ENCODE measurements around the gene ZBTB32.
A peak's percentile ranks its signal among the peaks of the same experiment; 100 is the strongest.

Gene ZBTB32

GRCh38 chr19:35744430-35745327, 40.3 kb downstream of the ZBTB32 start (continued):
- TF ChIP-seq ZNF175 (tag by site-specific recombination; IDR thresholded peaks at IDR 0.05) (no peak), ZBTB11 (tag by site-specific recombination; conservative IDR thresholded peaks at IDR 0.05; ENCODE audit: low read depth) (peak; percentile 74), ZNF398 (tag by site-specific recombination; IDR thresholded peaks at IDR 0.05) (no peak), ZNF560 (tag by site-specific recombination; IDR thresholded peaks at IDR 0.05; ENCODE audit: borderline replicate concordance) (no peak), ZNF654 (tag by site-specific recombination; IDR thresholded peaks at IDR 0.05; ENCODE audit: low read depth) (no peak), KLF8 (tag by site-specific recombination; IDR thresholded peaks at IDR 0.05) (peak; percentile 67), ATF2 (tag by site-specific recombination; IDR thresholded peaks at IDR 0.05; ENCODE audit: low read depth) (no peak), IKZF3 (tag by site-specific recombination; IDR thresholded peaks at IDR 0.05) (peak; percentile 83), ZEB2 (tag by site-specific recombination; IDR thresholded peaks at IDR 0.05) (peak; percentile 97), ZNF140 (tag by site-specific recombination; IDR thresholded peaks at IDR 0.05) (no peak), ZNF629 (tag by site-specific recombination; IDR thresholded peaks at IDR 0.05) (no peak), KLF16 (tag by site-specific recombination; IDR thresholded peaks at IDR 0.05) (peak; percentile 95), ZNF776 (tag by site-specific recombination; IDR thresholded peaks at IDR 0.05; ENCODE audit: borderline replicate concordance) (no peak), ZNF121 (tag by site-specific recombination; IDR thresholded peaks at IDR 0.05) (no peak), ZNF76 (tag by site-specific recombination; IDR thresholded peaks at IDR 0.05; ENCODE audit: borderline replicate concordance, low read depth) (no peak), ZNF658 (tag by site-specific recombination; IDR thresholded peaks at IDR 0.05) (no peak), ZNF521 (tag by site-specific recombination; IDR thresholded peaks at IDR 0.05) (no peak), HOXA7 (CRISPR knock-in tag; IDR thresholded peaks at IDR 0.05; ENCODE audit: borderline replicate concordance) (no peak; the same call in 1 of the 2 replicates), BCL11A (tag by site-specific recombination; IDR thresholded peaks at IDR 0.05; ENCODE audit: low read depth) (no peak), ZNF518A (tag by site-specific recombination; conservative IDR thresholded peaks at IDR 0.05; ENCODE audit: low read depth) (0 out of 2 replicates have a peak, but pooled peaks have one; percentile 7), ZFP37 (tag by site-specific recombination; IDR thresholded peaks at IDR 0.05) (0 out of 2 replicates have a peak, but pooled peaks have one; percentile 36), ZNF394 (tag by site-specific recombination; IDR thresholded peaks at IDR 0.05; ENCODE audit: borderline replicate concordance) (peak; percentile 52; the same call in 1 of the 2 replicates), OSR2 (tag by site-specific recombination; IDR thresholded peaks at IDR 0.05) (no peak)
- TF ChIP-seq, protein P1, sequence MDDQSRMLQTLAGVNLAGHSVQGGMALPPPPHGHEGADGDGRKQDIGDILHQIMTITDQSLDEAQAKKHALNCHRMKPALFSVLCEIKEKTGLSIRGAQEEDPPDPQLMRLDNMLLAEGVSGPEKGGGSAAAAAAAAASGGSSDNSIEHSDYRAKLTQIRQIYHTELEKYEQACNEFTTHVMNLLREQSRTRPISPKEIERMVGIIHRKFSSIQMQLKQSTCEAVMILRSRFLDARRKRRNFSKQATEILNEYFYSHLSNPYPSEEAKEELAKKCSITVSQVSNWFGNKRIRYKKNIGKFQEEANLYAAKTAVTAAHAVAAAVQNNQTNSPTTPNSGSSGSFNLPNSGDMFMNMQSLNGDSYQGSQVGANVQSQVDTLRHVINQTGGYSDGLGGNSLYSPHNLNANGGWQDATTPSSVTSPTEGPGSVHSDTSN (CRISPR knock-in tag; IDR thresholded peaks at IDR 0.05): no peak

Measured in HEK293 (cell line).